Measurements from ENCODE around the gene CBL. TPM values are rescaled to one million over a fixed set of nuclear protein-coding genes. Genes with fewer than 3 reads are reported as not detected.
"Not testable (repeated sequence)": the region's sequence is repeated elsewhere in the genome, so short reads cannot be mapped to it uniquely, and the experiment has no call there.

CBL gene
- 6.5 TPM for total RNA-seq
- long read RNA-seq, partial matches to known transcripts, result 4 of 9 reads
- long read RNA-seq, other reads (novel, unspliced or antisense), result 5 of 9 reads

DNA sequence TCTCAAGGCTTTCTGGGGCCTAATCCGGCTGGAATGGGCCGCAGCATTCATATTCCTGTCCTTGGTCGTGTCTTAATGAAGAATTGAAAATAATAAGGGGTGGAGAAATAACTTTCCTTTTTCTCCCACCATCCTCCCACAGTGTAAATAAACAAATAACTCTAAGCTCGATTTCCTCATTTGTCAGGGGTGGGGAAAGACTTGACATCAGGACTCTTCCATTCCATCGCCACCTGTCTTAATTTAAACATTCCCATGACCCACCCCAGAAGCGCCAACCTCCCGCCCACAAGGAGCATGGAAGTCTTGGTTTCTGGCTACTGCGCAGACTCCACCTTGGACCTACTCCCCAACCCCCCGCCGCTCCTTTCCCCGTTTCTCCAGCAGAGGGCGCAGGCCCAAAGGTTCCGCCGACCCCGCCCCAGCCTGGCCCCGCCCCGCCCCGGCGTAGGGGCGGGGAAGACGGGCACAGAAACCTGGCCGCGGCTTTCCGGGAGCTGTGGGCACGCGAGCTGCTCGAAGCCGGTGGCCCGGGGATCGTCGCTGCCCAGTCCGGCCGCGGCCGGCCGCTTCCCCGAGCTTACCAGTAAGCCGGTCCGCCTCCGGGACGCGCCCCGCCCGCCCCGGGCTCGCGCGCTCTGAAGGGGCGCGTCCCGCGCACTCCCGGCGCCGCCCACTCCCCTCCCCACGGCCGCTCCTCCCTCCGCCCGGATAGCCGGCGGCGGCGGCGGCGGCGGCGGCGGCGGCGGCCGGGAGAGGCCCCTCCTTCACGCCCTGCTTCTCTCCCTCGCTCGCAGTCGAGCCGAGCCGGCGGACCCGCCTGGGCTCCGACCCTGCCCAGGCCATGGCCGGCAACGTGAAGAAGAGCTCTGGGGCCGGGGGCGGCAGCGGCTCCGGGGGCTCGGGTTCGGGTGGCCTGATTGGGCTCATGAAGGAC, at the start of gene CBL:
Gene CBL, plus strand, starts transcription at position 766 of the 937 bp plus-strand sequence. Its CDS starts 79 bp downstream, at position 845.
- peak; percentile 97 for DNase-seq
- intact Hi-C loops (cut with DNase I), result loop anchor here (5.0 kb wide), 1 partner anchor 116 kb away; no protein-coding TSS in a partner anchor
- ATAC-seq (ENCODE audit: poor library complexity), result peak; percentile 99

DNA sequence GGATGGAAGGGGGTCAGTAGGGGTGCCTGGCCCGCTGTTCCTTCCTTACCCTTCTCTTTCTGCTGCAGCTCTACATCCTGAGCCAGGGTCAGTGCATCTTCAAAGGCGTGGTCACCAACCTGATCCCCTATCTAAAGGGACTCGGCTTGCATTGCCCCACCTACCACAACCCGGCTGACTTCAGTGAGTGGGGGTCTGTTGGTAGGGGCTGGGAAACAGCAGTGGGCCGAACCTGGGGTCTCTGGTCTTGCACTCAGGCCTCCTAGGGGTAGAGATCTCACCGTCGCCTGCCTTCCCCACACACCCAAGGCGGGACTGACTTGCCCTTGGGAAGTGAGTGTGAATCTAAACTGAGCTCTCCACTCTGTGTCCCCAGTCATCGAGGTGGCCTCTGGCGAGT, 49.6 kb upstream of the CBL start:
- DNase-seq (no peak), ATAC-seq (ENCODE audit: poor library complexity) (no peak)
- intact Hi-C loops (cut with DNase I), result no loop called here

DNA sequence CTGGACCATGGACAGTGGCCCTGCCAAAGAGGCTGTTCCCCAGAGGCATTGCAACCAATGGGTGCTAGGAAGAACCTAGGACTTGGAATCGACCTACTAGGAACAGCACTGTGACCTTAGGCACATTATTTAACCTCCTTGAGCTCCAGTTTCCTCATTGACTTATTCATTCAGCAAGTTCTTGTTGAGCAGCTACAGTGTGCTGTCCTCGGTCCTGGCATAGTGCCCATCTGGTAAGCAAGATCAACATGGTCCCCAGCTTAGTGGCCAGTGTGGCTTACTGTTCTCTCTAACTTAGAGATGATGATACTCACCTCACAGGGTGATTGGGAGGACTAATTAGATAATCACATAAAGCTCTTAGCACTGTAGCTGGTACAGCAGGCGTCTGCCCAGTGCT, 49.1 kb upstream of the CBL start:
- intact Hi-C loops (cut with DNase I), result no loop called here
- DNase-seq, result no peak
- ATAC-seq (ENCODE audit: poor library complexity), result no peak

DNA sequence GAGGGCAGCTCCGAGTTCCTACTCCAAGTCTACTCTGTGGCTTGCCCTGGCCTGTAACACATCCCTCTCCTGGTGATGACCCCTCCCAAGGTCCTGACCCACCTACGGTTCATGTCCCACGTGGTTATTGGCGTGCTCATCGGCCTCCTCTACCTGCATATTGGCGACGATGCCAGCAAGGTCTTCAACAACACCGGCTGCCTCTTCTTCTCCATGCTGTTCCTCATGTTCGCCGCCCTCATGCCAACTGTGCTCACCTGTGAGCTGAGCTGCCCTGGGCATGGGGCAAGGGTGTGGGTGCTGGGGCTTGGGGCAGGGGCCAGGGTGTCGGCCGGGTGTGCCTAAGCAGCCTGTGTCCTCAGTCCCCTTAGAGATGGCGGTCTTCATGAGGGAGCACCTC, 47.7 kb upstream of the CBL start:
- no peak for ATAC-seq (ENCODE audit: poor library complexity)

GRCh38 chr11:119160151-119160550, 46.0 kb upstream of the CBL start:
- no peak for DNase-seq
- no peak for ATAC-seq (ENCODE audit: poor library complexity)
- intact Hi-C loops (cut with DNase I), result no loop called here

More for the DNA sequence above, 47.7 kb upstream of the CBL start:
- no peak for DNase-seq
- intact Hi-C loops (cut with DNase I), result no loop called here

DNA sequence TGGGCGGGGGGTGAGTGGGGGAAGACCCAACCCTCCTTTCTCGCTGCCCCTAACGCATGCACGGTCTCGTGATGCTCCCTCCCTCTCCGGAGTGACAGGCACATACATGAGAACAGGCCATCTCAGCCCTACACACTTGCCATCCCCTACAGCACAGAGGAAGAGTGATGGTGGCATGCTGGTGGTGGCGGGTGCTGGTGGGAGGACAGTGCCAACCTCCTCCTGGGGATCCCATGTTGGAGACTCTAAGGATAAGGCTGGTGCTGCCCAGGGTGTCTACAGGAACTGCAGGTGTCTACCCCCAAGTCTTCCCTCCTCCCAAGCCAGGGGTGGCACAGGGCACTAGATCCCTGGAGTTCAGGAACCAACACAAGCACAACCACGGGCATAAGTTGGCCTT, 44.3 kb upstream of the CBL start:
- no peak for DNase-seq
- no peak for ATAC-seq (ENCODE audit: poor library complexity)
- intact Hi-C loops (cut with DNase I), result no loop called here

DNA sequence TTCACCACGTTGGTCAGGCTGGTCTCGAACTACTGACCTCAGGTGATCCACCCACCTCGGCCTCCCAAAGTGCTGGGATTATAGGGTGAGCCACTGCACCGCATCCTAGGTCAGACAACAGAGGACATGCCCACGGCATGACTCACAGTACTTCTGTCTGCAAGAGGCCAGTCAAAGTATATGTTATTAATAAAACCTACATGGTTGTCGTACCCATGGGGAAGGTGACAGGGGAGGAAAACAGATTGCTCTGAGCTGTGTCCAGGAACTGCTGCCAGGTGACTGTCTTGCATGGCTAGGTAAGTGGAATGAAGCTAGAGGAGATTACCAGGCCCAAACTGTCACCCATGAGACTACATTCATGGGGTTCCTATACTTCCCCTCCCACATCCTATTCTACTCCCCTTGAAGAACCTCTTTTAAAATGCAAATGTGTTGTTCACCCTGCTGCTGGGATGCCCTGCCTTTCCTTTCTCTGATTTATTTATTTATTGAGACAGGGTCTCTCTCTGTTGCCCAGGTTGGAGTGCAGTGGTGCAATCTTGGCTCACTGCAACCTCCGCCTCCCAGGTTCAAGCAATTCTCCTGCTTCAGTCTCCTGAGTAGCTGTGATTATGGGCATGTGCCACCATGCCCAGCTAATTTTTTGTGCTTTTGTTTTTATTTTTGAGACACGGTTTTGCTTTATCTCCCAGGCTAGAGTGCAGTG, 39.6 kb upstream of the CBL start:
- DNase-seq, result no peak
- intact Hi-C loops (cut with DNase I), result no loop called here
- ATAC-seq (ENCODE audit: poor library complexity), result no peak

DNA sequence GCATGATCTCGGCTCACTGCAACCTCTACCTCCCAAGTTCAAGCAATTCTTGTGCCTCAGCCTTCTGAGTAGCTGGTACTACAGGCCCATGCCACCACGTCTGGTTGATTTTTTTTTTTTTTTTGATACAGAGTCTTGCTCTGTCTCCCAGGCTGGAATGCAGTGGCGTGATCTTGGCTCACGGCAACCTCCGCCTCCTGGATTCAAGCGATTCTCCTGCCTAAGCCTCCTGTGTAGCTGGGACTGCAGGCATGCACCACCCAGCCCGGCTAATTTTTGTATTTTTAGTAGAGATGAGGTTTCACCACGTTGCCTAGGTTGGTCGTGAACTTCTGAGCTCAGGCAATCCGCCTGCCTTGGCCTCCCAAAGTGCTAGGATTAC, 39.1 kb upstream of the CBL start:
- ATAC-seq (ENCODE audit: poor library complexity); DNase-seq; intact Hi-C loops (cut with DNase I): not testable (repeated sequence)

GRCh38 chr11:119167933-119168332, 38.2 kb upstream of the CBL start:
- ATAC-seq (ENCODE audit: poor library complexity) (no peak), DNase-seq (no peak)
- intact Hi-C loops (cut with DNase I), result no loop called here

DNA sequence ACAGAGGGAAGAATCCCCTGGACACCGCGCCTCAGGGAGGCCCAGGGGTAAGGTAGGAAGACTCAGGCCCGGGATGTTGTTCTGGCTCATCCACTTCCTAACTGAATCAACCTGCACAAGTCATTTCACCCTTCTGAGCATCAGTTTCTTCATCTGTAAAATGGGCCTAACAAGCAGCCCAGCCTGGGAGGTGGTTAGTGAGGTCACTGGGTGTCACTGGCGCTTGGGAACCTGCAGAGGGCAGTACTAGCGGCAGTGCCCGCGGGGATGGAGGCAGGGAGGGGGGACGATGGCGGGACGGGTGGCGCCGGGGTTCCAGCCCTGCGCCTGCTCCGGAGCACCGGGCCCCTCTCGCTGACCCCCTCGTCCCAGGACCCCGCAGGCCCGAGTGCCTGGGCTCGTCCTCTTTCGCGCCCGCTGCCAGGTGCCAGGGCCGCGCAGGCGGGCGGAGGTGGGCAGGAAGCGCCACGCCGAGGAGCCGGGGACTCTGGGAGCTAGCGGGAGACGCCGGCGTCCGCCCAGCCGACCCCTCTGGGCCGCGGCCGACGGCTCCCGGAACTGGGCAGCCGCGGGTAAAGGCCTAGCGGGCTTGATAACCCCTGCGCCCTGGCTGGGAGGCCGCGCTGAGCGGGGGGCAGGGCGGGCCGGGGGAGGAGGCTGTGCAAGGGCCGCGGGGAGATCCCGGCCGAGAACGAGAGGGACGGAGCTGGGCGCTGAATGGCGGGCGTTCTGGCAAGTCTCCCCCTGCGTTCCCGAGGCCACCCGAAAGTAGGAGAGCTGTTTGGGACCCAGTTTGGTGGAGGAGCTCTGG, 37.5 kb upstream of the CBL start, which contains the start of gene NLRX1:
Gene NLRX1, plus strand, starts transcription at position 255 of the 811 bp plus-strand sequence. CDS start 2,679 bp downstream, outside the sequence.
- ATAC-seq (ENCODE audit: poor library complexity), result peak; percentile 98
- peak; percentile 89 for DNase-seq
- intact Hi-C loops (cut with DNase I), result no loop called here

DNA sequence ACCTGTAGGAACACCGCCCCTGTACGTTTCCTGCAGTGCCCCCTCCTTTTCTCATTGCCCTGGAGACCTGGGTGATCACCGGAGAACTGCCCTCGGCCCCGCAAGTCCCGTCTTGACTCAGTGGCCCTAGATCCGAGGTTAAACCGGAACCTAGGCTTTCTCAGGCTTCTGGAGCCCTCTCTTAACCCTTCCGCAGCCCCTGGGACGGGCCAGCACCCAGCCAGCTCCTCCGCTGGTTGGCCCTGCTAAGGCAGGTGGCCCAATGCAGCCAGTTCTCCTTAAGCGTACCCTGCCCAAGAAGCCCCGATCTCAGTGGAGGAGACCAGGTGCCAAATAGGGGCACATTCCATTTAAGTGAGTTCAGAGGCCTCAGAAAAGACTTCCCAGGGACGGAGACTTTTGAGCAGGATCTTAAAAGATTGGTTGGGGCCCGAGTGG, 36.8 kb upstream of the CBL start:
- DNase-seq (peak; percentile 57), ATAC-seq (ENCODE audit: poor library complexity) (peak; percentile 55)
- intact Hi-C loops (cut with DNase I), result no loop called here

GRCh38 chr11:119172513-119172912, 33.6 kb upstream of the CBL start:
- intact Hi-C loops (cut with DNase I), result no loop called here
- DNase-seq (peak; percentile 55), ATAC-seq (ENCODE audit: poor library complexity) (no peak)

GRCh38 chr11:119173453-119173852, 32.7 kb upstream of the CBL start:
- ATAC-seq (ENCODE audit: poor library complexity) (no peak), DNase-seq (no peak)
- intact Hi-C loops (cut with DNase I), result no loop called here

DNA sequence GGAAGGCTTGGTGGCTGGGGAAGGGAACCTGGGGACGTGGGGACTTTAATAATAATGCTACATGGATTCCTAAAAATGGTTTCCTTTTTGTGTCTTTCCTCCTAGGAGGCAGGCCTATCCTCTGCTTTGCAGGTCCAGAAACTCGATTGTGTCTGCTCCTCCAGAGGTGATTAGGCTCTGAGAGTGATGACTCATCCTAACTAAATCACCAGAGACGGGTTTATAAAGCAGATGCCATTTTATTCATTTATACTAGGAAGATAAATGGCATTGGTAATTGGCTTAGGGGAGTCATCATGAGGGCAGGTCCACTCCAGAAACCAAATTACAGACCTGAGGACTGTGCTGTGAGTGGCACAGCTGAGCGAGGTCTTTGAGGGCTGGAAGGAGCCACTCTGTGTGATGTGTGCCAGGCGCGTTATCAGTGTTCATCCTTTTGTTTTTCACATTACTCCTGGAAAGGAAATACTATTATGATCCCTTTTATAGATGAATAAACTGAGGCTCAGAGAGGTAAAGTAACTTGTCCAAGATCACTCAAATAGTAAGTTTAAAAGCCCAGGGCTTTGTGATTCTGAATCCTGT, 30.6 kb upstream of the CBL start:
- DNase-seq (no peak), ATAC-seq (ENCODE audit: poor library complexity) (no peak)
- intact Hi-C loops (cut with DNase I), result no loop called here

DNA sequence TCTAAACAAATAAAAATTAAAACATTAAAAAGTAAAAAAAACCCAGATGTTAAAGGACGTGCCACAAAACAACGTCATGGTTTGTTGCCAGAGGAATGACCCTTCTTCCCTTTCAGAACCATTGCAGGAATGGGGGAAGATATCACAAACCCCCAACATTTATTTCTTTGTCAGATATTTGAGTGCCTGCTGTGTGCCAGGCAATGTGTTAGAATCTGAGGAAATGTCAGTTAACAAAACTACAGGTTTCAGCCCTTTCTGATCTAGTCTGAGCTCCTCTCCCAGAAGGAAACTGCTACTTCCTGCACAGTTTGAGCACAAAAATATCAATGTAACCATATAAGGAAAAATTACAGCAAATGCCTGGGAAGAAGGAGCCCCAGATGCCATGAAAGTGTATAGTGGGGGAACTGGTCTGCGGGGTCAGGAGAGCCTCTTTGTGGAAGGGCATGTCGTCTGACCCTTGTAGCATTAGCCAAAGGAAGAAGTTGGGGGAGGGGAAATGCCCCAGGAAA, 27.9 kb upstream of the CBL start:
- ATAC-seq (ENCODE audit: poor library complexity), result no peak
- DNase-seq, result no peak
- intact Hi-C loops (cut with DNase I), result no loop called here

- no peak for ATAC-seq (ENCODE audit: poor library complexity)
- intact Hi-C loops (cut with DNase I), result no loop called here
These were observed 26.8 kb upstream of the CBL start for GRCh38 chr11:119179342-119179741.

DNA sequence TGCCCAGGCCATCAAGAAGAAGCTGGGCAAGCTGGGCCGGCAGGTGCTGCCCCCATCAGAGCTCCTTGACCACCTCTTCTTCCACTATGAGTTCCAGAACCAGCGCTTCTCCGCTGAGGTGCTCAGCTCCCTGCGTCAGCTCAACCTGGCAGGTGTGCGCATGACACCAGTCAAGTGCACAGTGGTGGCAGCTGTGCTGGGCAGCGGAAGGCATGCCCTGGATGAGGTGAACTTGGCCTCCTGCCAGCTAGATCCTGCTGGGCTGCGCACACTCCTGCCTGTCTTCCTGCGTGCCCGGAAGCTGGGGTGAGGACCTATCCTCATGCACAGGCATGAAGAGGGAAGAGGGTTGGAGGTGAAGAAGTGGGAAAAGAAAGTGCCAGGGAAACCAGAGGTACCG, 26.2 kb upstream of the CBL start:
- intact Hi-C loops (cut with DNase I), result no loop called here
- DNase-seq (no peak), ATAC-seq (ENCODE audit: poor library complexity) (no peak)

More at GRCh38 chr11:119179342-119179741, 26.8 kb upstream of the CBL start:
- no peak for DNase-seq
